GM19397 (cell line): Measurements from ENCODE around the gene PDIA4.
"Not testable (repeated sequence)": the region's sequence is repeated elsewhere in the genome, so short reads cannot be mapped to it uniquely, and the experiment has no call there.

Experiments
- ATAC-seq: cut with Tn5 transposase; IDR thresholded peaks from one replicate; pipeline ENCODE4 v1.9.1; 2021; ENCODE audit warnings: mild to moderate bottlenecking, moderate library complexity; ENCODE audit not compliant: unreplicated experiment

Gene PDIA4

GRCh38 chr7:149028346-149029109, at the start of gene PDIA4:
TSS of gene PDIA4 (minus strand) at chr7:149028505. CDS start at chr7:149028408, 97 bp downstream.
- ATAC-seq, result peak; percentile 94

- no peak for ATAC-seq
These were observed 49.3 kb upstream of the PDIA4 start for GRCh38 chr7:149077594-149077993.

DNA sequence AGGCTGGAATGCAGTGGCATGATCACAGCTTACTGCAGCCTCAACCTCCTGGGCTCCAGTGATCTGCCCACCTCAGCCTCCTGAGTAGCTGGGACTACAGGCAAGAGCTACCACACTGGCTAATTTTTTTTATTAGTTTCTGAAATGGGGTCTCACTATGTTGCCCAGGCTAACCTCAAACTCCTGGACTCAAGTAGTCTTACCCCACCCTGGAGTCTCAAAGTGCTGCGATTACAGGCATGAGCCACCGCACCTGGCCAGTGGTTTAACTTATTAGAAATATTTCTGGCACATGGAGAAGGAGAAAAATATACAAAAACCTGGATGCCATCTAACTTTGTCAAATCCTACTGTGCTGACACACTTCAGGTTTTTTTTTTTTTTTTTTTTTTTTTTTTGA, 47.0 kb upstream of the PDIA4 start:
- no peak for ATAC-seq

DNA sequence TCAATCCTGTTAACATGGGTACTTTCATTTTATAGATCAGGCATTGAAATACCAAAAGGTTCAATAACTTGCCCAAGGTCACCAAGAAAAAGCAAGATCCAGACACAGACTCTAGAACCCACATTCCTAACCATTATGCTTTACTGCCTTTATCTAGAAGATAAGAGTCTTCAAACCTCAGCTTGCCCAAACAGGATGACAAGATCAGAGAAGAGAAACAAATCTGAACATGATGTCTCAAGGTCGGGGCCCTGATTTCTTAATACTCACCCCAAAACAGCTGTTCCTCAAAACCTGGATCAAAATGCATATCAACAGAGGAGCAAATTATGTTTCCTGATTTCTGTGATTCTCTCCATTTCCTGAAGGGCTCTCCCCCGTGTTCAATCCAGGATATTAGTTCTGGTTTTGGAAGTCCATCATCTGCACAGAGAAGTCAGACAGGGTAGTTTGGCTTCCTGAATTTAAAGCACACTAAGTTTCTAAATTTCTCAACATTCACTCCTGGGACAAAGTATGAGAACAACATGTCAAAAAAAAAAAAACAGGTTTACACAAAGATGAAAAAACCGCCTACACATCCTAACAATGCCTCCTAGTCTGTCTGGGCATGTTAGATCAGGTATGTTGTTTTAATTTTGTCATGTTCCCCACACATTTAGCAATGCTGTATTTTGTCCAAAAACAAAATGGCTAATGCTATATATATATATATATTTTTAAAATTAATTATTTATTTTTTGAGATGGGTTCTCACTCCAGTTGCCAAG, 46.0 kb upstream of the PDIA4 start:
- no peak for ATAC-seq

DNA sequence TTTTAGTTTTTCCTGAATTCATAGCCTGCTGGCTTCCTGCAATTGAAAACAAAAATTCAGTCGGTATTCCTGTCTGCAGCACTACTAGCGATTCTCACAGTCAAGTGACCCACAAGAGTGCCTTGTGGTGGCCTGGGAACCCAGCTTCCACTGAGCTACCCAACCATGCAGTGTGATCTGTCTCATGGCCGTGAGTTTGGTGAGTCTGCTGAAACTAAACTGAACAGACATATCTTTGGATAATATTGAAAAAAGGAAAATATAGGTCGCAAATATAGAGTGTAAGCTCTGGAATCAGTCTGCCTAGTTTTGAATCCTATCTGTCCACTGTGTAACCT, 44.1 kb upstream of the PDIA4 start:
- no peak for ATAC-seq

GRCh38 chr7:149071641-149072437, 43.5 kb upstream of the PDIA4 start:
- ATAC-seq, result no peak

- no peak for ATAC-seq
These were observed 42.9 kb upstream of the PDIA4 start for GRCh38 chr7:149071182-149071635.

- ATAC-seq, result no peak
These were observed 42.2 kb upstream of the PDIA4 start for GRCh38 chr7:149070372-149071125.

DNA sequence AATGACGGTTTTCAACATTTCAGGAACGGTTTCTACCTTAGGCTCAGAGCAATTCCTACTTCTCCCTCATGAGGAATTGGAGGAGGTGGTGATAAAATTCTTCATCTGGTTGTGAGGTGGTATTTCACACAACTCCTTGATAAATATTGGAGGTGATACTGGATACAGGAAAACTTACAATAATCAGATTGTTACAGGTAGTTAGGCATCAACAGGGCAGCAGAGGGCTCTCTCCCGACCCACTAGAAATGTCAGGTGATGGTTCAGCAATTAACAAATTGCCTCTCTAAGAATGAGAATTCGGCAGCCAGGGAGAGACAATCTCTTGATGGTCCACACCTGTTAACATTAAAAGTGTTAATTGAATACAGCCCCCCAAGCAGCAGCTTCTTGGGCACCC, 39.6 kb upstream of the PDIA4 start:
- no peak for ATAC-seq

DNA sequence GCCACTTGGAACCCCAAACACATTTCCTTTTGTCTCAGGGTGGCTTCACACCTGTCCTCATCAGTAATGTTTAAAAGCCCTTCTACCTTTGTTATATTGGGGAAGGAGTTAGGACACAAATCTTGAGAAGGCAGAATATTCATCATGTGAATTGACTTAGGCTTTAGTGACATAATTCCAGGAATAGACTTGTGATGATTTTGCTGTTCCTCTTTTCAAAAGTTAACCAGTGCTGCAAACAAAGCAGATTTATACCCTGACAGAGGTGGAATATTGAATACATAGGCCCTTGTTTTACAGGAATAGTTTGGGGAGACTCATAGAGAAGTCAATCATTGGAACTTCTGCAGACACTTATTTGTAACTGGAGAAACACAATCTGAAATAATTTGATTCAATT, 35.2 kb upstream of the PDIA4 start:
- ATAC-seq, result no peak

- not testable (repeated sequence) for ATAC-seq
These were observed 34.1 kb upstream of the PDIA4 start for GRCh38 chr7:149062217-149062899.

DNA sequence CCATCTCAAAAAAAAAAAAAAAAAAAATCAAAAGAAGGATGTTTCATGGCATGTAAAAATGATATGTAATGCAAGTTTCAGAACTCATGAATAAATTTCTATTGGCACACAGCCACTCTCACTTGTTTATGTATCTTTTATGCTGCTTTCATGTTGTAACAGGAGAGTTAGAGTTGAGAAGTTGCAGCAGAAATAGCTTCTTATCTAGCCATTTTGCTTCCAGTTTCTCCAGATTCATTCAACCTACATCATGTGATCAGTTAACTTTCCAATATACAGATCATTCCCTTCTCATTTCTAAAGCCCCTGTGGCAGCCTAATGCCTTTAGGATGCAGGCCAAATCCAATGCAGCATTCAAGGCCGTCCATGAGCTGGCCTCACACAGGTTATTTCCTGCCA, 31.9 kb upstream of the PDIA4 start:
- ATAC-seq, result no peak

DNA sequence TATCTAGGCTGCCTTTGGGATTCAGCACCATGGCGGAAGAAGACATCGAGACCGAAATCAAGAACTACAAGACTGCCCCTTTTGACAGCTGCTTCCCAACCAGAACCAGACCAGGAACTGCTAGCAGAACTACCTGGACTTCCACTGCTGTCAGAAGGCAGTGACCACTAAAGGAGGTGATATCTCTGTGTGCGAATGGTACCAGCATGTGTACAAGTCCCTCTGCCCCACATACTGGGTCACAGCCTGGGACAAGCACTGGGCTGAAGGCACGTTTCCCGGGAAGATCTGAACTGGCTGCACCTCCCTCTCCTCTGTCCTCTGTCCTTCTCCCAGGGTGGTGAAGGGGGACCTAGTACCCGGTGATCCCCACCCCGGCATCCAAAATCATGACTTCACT, 25.6 kb upstream of the PDIA4 start:
- no peak for ATAC-seq

DNA sequence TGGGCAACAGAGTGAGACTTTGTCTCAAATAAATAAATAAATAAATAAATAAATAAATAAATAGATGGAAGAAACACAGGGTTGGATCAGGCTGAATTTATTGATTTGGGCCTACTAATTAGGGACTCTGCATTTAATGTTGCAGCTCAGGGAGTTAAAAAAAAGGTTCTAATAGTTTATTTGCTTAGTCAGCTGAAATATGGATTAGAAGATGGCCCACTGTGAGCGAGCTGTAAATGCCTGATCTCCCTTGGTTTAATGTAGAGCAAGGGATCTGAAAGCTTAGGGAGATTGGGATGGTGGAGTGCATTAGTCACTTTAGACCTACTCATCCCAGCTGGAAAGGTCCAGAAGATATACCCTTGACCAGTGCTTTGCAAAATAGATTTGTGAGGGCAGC, 25.1 kb upstream of the PDIA4 start:
- ATAC-seq, result no peak

DNA sequence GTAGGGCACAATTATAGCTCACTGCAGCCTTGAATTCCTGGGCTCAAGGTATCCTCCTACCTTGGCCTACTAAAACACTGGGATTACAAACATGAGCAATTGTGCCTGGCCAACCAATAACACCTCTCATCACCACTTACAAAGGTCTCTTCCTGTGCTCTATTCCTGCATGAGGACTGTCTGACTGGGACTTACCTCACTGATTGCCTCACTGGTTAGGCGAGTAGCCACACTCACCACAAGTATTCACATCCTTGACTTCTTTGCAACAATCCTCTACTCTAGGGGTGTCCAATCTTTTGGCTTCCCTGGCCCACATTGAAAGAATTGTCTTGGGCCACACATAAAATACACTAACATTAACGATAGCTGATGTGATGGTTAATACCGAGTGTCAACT, 22.6 kb upstream of the PDIA4 start:
- ATAC-seq, result no peak

DNA sequence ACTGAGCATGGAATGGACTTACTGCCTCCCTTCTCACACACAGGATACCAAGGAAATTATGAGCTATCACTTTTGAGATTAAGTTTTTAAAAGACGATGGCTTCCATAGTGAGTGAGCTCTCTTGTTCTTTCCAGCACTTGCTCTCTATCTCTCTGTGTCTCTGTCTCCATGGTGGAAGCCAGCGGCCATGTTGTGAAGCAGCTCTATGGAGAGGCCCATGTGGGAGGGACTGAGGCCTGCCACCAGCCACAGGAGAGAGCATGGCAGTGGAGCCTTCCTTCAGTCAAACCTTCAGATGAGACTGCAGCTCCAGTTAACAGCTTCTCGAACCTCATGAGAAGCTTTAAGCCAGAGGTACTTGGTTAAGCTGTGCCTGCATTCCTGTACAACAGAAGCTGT, 20.5 kb upstream of the PDIA4 start:
- no peak for ATAC-seq

DNA sequence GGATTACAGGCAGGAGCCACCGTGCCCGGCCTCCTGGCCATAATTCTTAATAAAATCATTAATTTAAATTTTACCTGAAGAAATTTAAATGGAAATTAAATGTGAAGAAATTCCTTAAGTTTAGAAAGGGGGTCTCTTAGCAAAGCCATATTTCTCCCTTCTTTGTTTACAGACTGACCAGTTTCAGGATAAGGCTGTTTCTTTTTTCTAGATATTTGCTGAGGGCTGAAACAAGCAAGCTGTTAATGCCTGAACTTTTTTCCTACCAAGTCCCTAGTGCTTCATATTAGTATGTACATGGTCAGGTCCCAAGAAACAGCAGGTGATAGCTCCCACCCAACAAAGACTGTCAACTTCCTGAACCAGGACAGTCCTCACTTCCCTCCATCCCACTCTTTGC, 18.1 kb upstream of the PDIA4 start:
- no peak for ATAC-seq

DNA sequence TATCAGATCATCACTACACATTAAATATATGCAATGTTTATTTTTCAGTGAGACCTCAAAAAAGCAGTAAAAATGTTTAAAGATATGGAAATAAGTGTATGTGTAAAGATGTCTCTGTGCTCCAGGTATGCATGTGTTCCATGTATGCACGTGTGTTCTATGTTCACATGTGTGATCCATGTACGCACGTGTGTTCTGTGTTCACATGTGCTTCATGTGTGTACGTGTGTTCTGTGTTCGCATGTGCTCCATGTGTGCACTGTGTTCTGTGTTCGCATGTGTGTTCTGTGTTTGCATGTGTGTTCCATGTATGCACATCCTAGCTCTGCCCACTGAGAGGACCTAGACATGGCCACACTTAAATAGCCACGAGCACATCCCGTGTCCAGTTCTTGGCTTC, 15.6 kb upstream of the PDIA4 start:
- ATAC-seq, result no peak

DNA sequence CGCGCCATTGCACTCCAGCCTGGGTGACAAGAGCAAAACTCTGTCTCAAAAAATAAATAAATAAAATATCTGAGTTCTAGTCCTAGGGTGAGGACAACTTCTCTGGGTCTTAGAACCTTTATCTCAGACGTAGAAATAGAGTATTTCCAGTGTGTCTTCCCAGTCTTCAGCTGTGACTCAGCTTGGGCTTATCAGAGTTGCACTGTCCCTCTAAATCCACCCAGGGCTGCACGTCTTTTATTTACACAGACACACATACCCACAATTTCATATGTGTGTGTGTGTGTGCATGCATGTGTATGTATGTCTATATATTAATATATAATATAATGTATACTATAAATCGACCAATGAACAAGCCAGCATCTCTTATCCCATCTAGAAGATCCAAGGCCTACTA, 13.0 kb upstream of the PDIA4 start:
- no peak for ATAC-seq

DNA sequence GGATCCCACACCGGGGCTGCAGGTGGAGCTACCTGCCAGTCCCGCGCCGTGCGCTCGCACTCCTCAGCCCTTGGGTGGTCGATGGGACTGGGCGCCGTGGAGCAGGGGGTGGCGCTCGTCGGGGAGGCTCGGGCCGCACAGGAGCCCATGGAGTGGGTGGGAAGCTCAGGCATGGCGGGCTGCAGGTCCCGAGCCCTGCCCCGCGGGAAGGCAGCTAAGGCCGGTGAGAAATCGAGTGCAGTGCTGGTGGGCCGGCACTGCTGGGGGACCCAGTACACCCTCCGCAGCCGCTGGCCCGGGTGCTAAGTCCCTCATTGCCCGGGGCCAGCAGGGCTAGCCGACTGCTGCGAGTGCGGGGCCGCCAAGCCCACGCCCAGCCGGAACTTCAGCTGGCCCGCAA, 10.3 kb upstream of the PDIA4 start:
- not testable (repeated sequence) for ATAC-seq
